ENCODE data around the gene EEF1AKMT3.
A peak's percentile ranks its signal among the peaks of the same experiment; 100 is the strongest.

The EEF1AKMT3 gene

GRCh38 chr12:57809425-57809824 is 37.0 kb downstream of the EEF1AKMT3 start:
- DNase-seq (ENCODE audit: low read depth): no peak
- no peak for TF ChIP-seq CTCF (conservative IDR thresholded peaks at IDR 0.05; ENCODE audit: low read length)
- no peak overlapping the region for H3K4me3 ChIP-seq (ENCODE audit: low read length)

- DNase-seq (ENCODE audit: low read depth): peak; percentile 38
- H3K4me3 ChIP-seq (ENCODE audit: low read length): no peak overlapping the region
- no peak for TF ChIP-seq CTCF (conservative IDR thresholded peaks at IDR 0.05; ENCODE audit: low read length)
These were observed 38.0 kb downstream of the EEF1AKMT3 start for GRCh38 chr12:57810450-57810849.

GRCh38 chr12:57811028-57811755 is 38.8 kb downstream of the EEF1AKMT3 start:
- no peak for TF ChIP-seq CTCF (conservative IDR thresholded peaks at IDR 0.05; ENCODE audit: low read length)
- DNase-seq (ENCODE audit: low read depth): no peak
- no peak overlapping the region for H3K4me3 ChIP-seq (ENCODE audit: low read length)

GRCh38 chr12:57813111-57813970 is 40.9 kb downstream of the EEF1AKMT3 start:
- H3K4me3 ChIP-seq (ENCODE audit: low read length): no peak overlapping the region
- no peak for TF ChIP-seq CTCF (conservative IDR thresholded peaks at IDR 0.05; ENCODE audit: low read length)
- DNase-seq (ENCODE audit: low read depth): no peak

GRCh38 chr12:57813971-57814772 is 41.8 kb downstream of the EEF1AKMT3 start:
- no peak for TF ChIP-seq CTCF (conservative IDR thresholded peaks at IDR 0.05; ENCODE audit: low read length)
- no peak for DNase-seq (ENCODE audit: low read depth)
- no peak overlapping the region for H3K4me3 ChIP-seq (ENCODE audit: low read length)

GRCh38 chr12:57815177-57816000 is 43.0 kb downstream of the EEF1AKMT3 start:
- TF ChIP-seq CTCF (conservative IDR thresholded peaks at IDR 0.05; ENCODE audit: low read length): peak; percentile 6; the same call in 1 of the 2 replicates
- H3K4me3 ChIP-seq (ENCODE audit: low read length): no peak overlapping the region
- no peak for DNase-seq (ENCODE audit: low read depth)

Data from AG10803 (cell line).